Measurements from ENCODE around the gene GSTM4. TPM values are rescaled to one million over a fixed set of nuclear protein-coding genes. Genes with fewer than 3 reads are reported as not detected.

Gene GSTM4
- 10 to 100 TPM in 1 of 2 experiments, 1 to 10 TPM in 1; 8.3 to 10.5 TPM for total RNA-seq

GRCh38 chr1:109655615-109656519 lies at the start of gene GSTM4:
Gene GSTM4 (plus strand): TSS chr1:109656099. CDS start chr1:109656390, 291 bp downstream.
- Mint-ChIP-seq H3K27ac (peak within 1 kb of the TSS; percentile 83), H3K4me3 (peak within 1 kb of the TSS; percentile 78), H3K9me3 (no peaks in the 10 kb centered on the region), H3K27me3 (peaks cover 2% of the 10 kb centered on the region), H3K4me1 (ENCODE audit: low read depth) (peaks cover 6% of the 10 kb centered on the region), H3K36me3 (ENCODE audit: low read depth) (no peaks in the 10 kb centered on the region)
- ChIA-PET POLR2A (interaction anchor here (0.6 to 1.5 kb wide), 4 partner anchors 133 to 1579 kb away, joined by 3 read pairs; no protein-coding TSS in a partner anchor), CTCF (interaction anchor here (1.0 to 8.3 kb wide), 7 partner anchors 10 to 328 kb away, joined by 3 to 155 read pairs (median 10); partner anchors contain the start of genes AHCYL1 and GSTM1)
- intact Hi-C loops (cut with micrococcal nuclease), result no loop called here
- TF ChIP-seq, protein P1, sequence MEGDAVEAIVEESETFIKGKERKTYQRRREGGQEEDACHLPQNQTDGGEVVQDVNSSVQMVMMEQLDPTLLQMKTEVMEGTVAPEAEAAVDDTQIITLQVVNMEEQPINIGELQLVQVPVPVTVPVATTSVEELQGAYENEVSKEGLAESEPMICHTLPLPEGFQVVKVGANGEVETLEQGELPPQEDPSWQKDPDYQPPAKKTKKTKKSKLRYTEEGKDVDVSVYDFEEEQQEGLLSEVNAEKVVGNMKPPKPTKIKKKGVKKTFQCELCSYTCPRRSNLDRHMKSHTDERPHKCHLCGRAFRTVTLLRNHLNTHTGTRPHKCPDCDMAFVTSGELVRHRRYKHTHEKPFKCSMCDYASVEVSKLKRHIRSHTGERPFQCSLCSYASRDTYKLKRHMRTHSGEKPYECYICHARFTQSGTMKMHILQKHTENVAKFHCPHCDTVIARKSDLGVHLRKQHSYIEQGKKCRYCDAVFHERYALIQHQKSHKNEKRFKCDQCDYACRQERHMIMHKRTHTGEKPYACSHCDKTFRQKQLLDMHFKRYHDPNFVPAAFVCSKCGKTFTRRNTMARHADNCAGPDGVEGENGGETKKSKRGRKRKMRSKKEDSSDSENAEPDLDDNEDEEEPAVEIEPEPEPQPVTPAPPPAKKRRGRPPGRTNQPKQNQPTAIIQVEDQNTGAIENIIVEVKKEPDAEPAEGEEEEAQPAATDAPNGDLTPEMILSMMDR (IDR thresholded peaks at IDR 0.05), result no peak
- DNase-seq, result peak; percentile 81
- peak; percentile 94 for ATAC-seq

- ATAC-seq, result no peak
- ChIA-PET POLR2A (no interaction called here), CTCF (interaction anchor here (1.5 kb wide), 1 partner anchor 30 kb away, joined by 4 read pairs; no protein-coding TSS in a partner anchor)
- H3K27ac Mint-ChIP-seq, result no peak overlapping the region
- no peaks in the 10 kb centered on the region for H3K9me3 Mint-ChIP-seq
- no peaks in the 10 kb centered on the region for H3K36me3 Mint-ChIP-seq (ENCODE audit: low read depth)
- DNase-seq, result no peak
- no peaks in the 10 kb centered on the region for H3K4me1 Mint-ChIP-seq (ENCODE audit: low read depth)
- H3K27me3 Mint-ChIP-seq, result no peaks in the 10 kb centered on the region
- TF ChIP-seq, protein P1 (IDR thresholded peaks at IDR 0.05), result no peak
- no peak overlapping the region for H3K4me3 Mint-ChIP-seq
- intact Hi-C loops (cut with micrococcal nuclease), result no loop called here
Measured at GRCh38 chr1:109609881-109610280, 46.0 kb upstream of the GSTM4 start.

DNA sequence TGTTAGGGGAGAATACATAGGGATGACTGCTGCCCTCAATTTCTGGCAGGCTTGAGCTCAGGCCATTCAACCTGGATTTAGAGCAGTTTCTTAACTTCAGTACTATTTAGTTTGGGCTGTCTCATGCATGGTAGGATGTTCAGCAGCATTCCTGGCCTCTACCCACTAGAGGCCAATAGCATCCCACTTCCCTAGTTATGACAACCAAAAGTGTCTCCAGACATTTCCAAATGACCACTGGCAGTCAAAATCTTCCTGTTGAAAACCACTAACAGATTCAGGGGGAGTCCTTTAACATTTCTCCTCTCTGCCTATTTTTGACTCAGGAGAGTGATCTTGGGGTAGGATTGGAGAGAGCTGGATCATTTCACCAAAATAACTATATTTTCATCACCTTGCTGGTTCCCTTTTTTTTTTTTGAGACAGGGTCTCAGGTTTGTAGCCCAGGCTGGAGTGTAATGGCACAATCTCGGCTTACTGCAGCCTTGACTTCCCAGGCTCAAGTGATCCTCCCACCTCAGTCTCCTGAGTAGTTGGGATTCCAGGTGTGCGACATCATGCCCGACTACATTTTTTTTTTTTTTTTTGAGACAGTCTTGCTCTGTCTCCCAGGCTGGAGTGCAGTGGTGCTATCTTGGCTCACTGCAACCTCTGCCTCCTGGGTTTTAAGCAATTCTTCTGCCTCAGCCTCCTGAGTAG lies 45.1 kb upstream of the GSTM4 start:
- DNase-seq (no peak), ATAC-seq (no peak)
- intact Hi-C loops (cut with micrococcal nuclease), result no loop called here
- no peaks in the 10 kb centered on the region for H3K36me3 Mint-ChIP-seq (ENCODE audit: low read depth)
- no peaks in the 10 kb centered on the region for H3K4me1 Mint-ChIP-seq (ENCODE audit: low read depth)
- H3K4me3 Mint-ChIP-seq, result no peak overlapping the region
- POLR2A ChIA-PET, result no interaction called here
- TF ChIP-seq, protein P1 (IDR thresholded peaks at IDR 0.05), result no peak
- no peaks in the 10 kb centered on the region for H3K27me3 Mint-ChIP-seq
- H3K27ac Mint-ChIP-seq, result no peak overlapping the region
- CTCF ChIA-PET, result interaction anchor here (1.3 to 7.8 kb wide), 2 partner anchors 20 to 28 kb away, joined by 4 to 71 read pairs; no protein-coding TSS in a partner anchor
- H3K9me3 Mint-ChIP-seq, result no peaks in the 10 kb centered on the region

DNA sequence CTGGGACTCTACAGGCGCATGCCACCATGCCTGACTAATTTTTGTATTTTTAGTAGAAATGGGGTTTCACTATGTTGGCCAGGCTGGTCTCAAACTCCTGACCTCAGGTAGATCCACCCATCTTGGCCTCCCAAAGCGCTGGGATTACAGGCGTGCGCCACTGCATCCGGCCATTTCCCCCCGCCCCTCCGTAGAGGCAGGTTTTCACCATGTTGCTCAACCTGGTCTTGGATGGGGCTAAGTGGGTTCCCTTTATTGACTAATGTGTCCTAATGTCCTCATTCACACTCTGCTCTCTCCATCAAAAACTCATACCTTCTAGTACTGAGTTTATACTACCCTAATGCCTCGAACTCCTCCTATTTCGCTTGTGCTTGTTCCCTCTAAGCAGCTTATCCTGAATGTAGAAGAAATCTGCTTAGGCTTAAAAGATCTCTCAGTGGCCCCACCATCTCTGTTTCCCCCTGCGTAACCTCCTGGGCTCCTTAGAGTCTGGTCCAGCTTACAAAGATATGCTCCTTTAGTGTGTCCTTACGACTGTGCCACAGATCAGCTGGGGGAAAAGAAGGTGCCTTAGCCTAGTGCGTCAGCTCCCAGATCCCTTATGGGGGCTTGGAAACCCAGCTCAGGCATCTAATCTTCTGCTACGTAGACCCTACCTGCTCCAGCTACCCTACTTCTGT lies 44.5 kb upstream of the GSTM4 start:
- ATAC-seq, result no peak
- Mint-ChIP-seq H3K9me3 (no peaks in the 10 kb centered on the region), H3K27me3 (no peaks in the 10 kb centered on the region), H3K4me1 (ENCODE audit: low read depth) (peaks cover 7% of the 10 kb centered on the region), H3K36me3 (ENCODE audit: low read depth) (no peaks in the 10 kb centered on the region), H3K4me3 (no peak overlapping the region), H3K27ac (no peak overlapping the region)
- intact Hi-C loops (cut with micrococcal nuclease), result no loop called here
- POLR2A ChIA-PET, result interaction anchor here (0.5 to 0.7 kb wide), 2 partner anchors 15 to 729 kb away, joined by 3 read pairs; no protein-coding TSS in a partner anchor
- TF ChIP-seq, protein P1 (IDR thresholded peaks at IDR 0.05), result no peak
- no peak for DNase-seq
- CTCF ChIA-PET, result interaction anchor here (1.3 to 7.8 kb wide), 3 partner anchors 10 to 27 kb away, joined by 4 to 71 read pairs (median 7); no protein-coding TSS in a partner anchor
